Measurements from ENCODE around the gene MCF2L.

The MCF2L gene

DNA sequence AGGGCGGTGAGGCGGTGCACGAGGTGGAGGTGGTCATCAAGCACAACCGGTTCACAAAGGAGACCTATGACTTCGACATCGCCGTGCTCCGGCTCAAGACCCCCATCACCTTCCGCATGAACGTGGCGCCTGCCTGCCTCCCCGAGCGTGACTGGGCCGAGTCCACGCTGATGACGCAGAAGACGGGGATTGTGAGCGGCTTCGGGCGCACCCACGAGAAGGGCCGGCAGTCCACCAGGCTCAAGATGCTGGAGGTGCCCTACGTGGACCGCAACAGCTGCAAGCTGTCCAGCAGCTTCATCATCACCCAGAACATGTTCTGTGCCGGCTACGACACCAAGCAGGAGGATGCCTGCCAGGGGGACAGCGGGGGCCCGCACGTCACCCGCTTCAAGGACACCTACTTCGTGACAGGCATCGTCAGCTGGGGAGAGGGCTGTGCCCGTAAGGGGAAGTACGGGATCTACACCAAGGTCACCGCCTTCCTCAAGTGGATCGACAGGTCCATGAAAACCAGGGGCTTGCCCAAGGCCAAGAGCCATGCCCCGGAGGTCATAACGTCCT, 180.0 kb downstream of the MCF2L start:
- Histone ChIP-seq H3K27me3 (ENCODE audit: control insufficient read depth in 3 of 3, insufficient read depth in 3 of 3, low read depth in 1 of 3, low read length in 3 of 3) (peaks cover 0 to 19% (median 18%) of the 10 kb centered on the region in 3 experiments), H3K27ac (replicated peaks; ENCODE audit: low read length) (no peak overlapping the region), H3K4ac (ENCODE audit: low read length) (no peak overlapping the region), H2AK5ac (ENCODE audit: low read depth, low read length) (no peak overlapping the region), H3K4me2 (ENCODE audit: insufficient read depth, low read length, poor library complexity, severe bottlenecking) (no peak overlapping the region), H3K4me1 (ENCODE audit: control insufficient read depth in 2 of 2, insufficient read depth in 1 of 2, low read depth in 1 of 2, low read length in 2 of 2) (peaks cover 9 to 11% of the 10 kb centered on the region in 2 donors), H2BK15ac (ENCODE audit: low read length) (peak overlapping the region; percentile 35), H3K9me3 (replicated peaks in 1 of 2; ENCODE audit: control insufficient read depth in 2 of 2, insufficient read depth in 1 of 2, low read depth in 1 of 2, low read length in 2 of 2) (no peaks in the 10 kb centered on the region), H4K8ac (ENCODE audit: low read depth, low read length) (no peak overlapping the region), H3K79me1 (ENCODE audit: low read depth, low read length) (no peaks in the 10 kb centered on the region), H3K14ac (ENCODE audit: low read length) (peak overlapping the region; percentile 25), H3K4me3 (ENCODE audit: low read length in 2 of 2) (no peak overlapping the region), H2BK12ac (ENCODE audit: low read length) (no peak overlapping the region), H2BK5ac (ENCODE audit: low read length) (peak overlapping the region; percentile 72), H3K18ac (ENCODE audit: low read length) (peak overlapping the region; percentile 53), H2AFZ (ENCODE audit: low read length) (no peak overlapping the region), H4K91ac (ENCODE audit: low read depth, low read length, poor library complexity) (no peak overlapping the region), H3K23ac (ENCODE audit: low read depth, low read length, poor library complexity) (peak overlapping the region; percentile 76), H3K36me3 (replicated peaks in 1 of 2; ENCODE audit: control insufficient read depth in 2 of 2, insufficient read depth in 2 of 2, low read length in 2 of 2) (no peaks in the 10 kb centered on the region), H2BK120ac (ENCODE audit: low read depth, low read length) (no peak overlapping the region), H3K9ac (ENCODE audit: low read depth, low read length, poor library complexity) (no peak overlapping the region)
- WGBS, 2 donors (ENCODE audit: extremely low coverage in 2 of 2, insufficient read length in 2 of 2, insufficient replicate concordance in 1 of 2), result no CpG with 5 or more reads among the region's 38 CpGs
- DNase-seq (ENCODE audit: low spot score), result no peak

Measured in neuronal stem cell (in vitro differentiated cells).